Adipose tissue (tissue), 3 donors: ENCODE measurements around the gene ENTPD7. TPM values are rescaled to one million over a fixed set of nuclear protein-coding genes. Genes with fewer than 3 reads are reported as not detected.

ENCODE experiments used
- H3K27ac ChIP-seq: one replicate; pipeline ENCODE4 v1.5.1; 2013; ENCODE audit warnings: low read depth, low read length
- WGBS, 3 donors: extraction: QIAGEN DNeasy Blood & Tissue Kit; methylation state at CpG; one replicate each; pipeline ENCODE4 v1.1.7; 2013; 5-methylcytosine and 5-hydroxymethylcytosine counted together
- polyA plus RNA-seq, 3 donors: library from polyadenylated mRNA; stranded (reverse); fragments of 200-250 nt; gene quantifications; one replicate each; pipeline ENCODE4 v1.2.3, GENCODE V29; 2013
- donor health status: healthy with polysubstance abuse.
- donor health status: Bipolar disorder and iron deficiency.
- donor health status: healthy.

ENTPD7 gene
- polyA plus RNA-seq, 3 donors = 1.0 to 4.5 (median 2.6) TPM

GRCh38 chr10:99631496-99631895 is 27.8 kb upstream of the ENTPD7 start:
- H3K27ac ChIP-seq = no peak overlapping the region
- WGBS, 3 donors = 80 to 95% (median 94%) methylated on average over 3 of the region's 3 CpGs

DNA sequence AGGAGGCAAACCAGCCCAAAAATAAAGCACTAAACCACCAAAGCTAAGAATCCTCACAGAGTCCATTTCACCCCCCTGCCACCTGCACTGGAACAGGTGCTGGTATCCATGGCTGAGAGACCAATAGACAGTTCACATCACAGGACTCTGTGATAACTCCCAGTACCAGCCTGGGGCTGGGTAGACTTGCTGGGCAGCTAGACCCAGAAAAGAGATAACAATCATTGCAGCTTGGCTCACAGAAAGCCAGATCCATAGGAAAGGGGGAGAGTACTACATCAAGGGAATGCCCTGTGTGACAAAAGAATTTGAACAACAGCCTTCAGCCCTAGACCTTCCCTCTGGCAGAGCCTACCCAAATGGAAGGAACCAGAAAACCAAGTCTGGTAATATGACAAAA is 25.5 kb upstream of the ENTPD7 start:
- H3K27ac ChIP-seq = no peak overlapping the region

DNA sequence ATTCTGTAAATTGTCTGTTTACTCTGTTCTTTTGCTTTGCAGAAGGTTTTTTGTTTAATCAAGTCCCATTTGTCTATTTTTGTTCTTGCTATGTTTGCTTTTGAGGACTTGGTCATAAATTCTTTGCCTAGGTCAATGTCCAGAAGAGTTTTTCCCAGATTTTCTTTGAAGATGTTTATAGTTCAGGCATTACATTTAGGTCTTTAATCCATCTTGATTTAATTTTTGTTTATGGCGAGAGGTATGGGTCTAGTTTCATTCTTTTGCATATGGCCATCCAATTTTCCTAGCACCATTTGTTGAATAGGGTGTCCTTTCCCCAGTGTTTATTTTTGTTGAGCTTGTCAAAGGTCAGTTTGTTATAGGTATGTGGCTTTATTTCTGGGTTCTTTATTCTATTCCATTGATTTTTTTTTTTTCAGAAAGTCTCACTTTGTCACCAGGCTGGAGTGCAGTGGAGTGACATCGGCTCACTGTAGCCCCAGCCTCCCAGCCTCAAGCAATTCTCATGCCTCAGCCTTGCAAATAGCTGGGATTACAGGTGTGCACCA is 11.6 kb upstream of the ENTPD7 start:
- 92 to 96% (median 93%) methylated on average over 2 of the region's 2 CpGs for WGBS, 3 donors
- no peak overlapping the region for H3K27ac ChIP-seq

- H3K27ac ChIP-seq = no peak overlapping the region
- 0 to 91% (median 0%) methylated on average over 1 of the region's 1 CpG for WGBS, 3 donors
Observed at GRCh38 chr10:99648717-99649116, 10.6 kb upstream of the ENTPD7 start.

DNA sequence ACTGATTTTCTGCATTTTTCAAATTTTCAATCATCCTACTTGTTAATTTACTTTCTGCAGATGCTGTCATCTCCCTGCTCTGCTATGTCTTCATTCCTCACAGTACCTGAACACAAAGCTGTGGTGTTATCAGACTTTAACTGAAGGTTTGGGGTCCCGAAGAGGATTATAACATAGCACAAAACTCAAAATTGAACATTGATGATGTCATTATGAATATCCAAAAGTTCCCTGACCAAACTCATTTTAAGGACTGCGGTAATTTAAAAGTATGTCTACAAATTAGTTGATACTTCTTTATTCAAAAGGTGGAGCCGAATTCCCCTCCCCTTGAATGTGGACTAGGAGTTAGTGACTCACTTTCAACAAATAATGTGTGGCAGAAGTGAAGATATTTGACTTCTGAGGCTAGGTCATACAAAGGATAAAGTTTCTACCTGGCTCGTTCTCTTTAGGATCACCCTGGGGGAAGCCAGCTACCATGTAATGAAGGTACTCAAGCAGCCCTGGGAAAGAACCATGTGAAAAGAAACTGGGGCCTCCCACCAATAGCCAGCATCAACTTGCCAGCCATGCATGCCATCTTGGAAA is 6.4 kb upstream of the ENTPD7 start:
- 88 to 95% (median 90%) methylated on average over 4 of the region's 4 CpGs for WGBS, 3 donors
- no peak overlapping the region for H3K27ac ChIP-seq

DNA sequence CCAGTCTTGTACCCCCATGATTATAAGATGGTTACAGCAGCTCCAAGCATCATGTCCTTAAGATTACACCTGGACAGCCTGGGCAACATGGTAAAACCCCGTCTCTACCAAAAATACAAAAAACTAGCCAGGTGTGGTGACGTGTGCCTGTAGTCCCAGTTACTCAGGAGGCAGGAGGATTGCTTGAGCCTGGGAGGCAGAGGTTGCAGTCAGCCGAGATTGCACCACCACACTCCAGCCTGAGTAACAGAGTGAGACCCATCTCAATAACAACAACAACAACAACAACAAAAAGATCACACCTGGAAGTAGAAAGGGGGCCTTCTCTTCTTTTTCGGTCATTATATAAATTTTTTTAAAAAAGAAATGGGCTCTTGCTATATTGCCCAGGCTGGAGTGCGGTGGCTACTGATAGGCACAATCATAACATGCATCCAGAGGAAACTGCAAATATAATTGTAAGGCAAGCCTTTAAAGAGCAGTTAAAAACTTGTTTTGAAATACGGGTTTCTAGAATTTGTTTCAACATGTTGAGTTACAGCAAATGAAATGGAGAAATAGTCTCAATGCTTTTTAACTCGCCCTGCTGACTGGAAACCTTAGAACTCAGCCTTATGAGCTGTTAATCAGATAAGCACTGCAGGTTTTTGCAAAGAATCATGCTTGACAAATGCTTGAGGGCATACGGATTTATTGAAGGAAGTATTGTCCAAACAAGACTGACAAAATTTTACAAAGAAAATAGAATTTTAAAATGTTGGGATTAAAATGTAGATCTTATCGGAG is 4.7 kb upstream of the ENTPD7 start:
- 65 to 92% (median 76%) methylated on average over 9 of the region's 9 CpGs for WGBS, 3 donors
- no peak overlapping the region for H3K27ac ChIP-seq

DNA sequence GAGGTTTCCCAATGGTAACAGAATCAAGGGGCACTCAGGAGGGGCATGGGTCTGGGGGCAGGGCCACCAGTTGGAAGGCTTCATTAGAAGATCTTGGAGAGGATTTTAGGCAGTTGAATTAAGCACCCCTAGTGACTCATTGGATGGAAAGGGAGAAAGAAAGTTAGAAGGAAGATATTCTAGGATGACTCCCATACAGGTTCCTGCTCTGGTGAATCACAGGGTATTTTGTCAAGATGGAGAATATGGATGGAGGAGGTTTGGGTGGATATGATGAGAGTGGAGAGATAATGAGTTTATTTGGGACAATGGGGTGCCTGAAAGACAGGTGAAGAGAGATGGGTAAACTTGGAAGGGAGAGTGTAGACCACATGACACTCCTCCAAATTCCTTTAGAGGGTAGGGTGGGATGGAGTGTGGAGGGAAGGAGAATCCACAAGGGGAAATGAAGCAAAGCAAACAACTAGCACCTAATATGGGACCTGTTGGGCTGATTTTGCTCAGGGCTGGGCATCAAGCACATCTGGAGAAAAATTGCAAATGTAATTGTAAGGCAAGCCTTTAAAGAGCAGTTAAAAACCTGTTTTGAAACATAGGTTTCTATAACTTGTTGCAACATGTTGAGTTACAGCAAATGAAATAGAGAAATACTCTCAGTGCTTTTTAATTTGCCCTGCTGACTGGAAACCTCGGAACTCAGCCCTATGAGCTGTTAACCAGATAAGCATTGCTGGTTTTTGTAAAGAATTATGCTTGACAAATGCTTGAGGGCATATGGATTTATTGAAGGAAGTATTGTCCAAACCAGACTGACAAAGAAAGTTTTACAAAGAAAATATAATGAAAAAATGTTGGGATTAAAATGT is 2.9 kb upstream of the ENTPD7 start:
- H3K27ac ChIP-seq = no peak overlapping the region
- 0 to 65% (median 0%) methylated on average over 1 of the region's 1 CpG for WGBS, 3 donors

GRCh38 chr10:99658622-99659030 is 683 bp upstream of the ENTPD7 start:
- 1 to 11% (median 3%) methylated on average over 24 of the region's 24 CpGs for WGBS, 3 donors
- no peak overlapping the region for H3K27ac ChIP-seq

- 9 to 21% (median 20%) methylated on average over 10 of the region's 10 CpGs for WGBS, 3 donors
- H3K27ac ChIP-seq = no peak overlapping the region
Observed at GRCh38 chr10:99659868-99660366, 608 bp downstream of the ENTPD7 start.

DNA sequence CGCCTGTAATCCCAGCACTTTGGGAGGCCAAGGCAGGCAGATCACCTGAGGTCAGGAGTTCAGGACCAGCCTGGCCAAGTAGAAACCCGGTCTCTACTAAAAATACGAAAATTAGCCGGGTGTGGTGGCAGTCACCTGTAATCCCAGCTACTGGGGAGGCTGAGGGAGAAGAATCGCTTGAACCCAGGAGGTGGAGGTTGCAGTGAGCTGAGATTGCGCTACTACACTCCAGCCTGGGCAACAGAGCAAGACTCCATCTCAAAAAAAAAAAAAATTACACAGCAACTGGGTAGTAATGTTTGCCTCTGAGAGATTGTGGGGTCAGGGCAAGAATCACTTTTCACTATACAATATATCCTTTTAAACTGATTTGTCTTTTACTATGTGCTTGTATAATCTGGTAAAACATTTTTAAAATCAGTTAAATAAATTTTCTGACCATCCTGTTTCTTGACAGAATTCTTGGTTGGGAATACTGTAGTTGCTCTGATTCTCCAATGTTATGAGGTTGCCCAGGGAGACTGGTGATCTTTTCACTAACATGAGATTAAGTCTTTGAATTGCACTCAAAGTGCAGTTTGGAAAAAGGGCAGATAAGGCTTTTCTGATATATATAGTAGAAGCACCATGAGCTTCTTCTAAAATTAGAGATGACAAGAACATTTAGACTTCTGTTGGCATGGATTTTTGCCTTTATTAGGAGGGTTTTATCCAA is 1.5 kb downstream of the ENTPD7 start:
- WGBS, 3 donors = 66 to 96% (median 95%) methylated on average over 6 of the region's 6 CpGs
- no peak overlapping the region for H3K27ac ChIP-seq

GRCh38 chr10:99661377-99661763 is 2.1 kb downstream of the ENTPD7 start:
- H3K27ac ChIP-seq = no peak overlapping the region

DNA sequence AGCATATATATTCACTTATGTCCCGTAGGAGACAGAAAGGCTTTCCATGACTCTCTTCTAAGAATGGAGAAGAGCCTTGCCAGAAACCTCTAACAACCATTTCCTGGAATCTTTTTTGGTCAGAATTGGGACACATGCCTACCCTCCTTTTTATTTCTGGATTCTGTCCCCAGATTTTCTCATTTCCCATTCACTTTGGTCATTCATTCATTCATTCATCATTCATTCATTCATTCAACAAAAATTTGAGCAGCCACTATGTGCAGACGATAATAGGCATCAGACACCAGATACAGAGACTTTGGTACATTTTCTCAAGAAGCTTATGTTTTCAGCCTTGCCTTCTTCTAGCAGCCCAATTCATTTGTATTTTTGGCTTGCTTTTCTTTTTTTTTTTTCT is 6.0 kb downstream of the ENTPD7 start:
- WGBS, 3 donors = 93 to 98% (median 97%) methylated on average over 2 of the region's 2 CpGs
- H3K27ac ChIP-seq = no peak overlapping the region

More at GRCh38 chr10:99661377-99661763, 2.1 kb downstream of the ENTPD7 start:
- 40 to 69% (median 59%) methylated on average over 6 of the region's 6 CpGs for WGBS, 3 donors

GRCh38 chr10:99667108-99667751 is 7.9 kb downstream of the ENTPD7 start:
- WGBS, 3 donors = 43 to 88% (median 85%) methylated on average over 4 of the region's 4 CpGs
- no peak overlapping the region for H3K27ac ChIP-seq

DNA sequence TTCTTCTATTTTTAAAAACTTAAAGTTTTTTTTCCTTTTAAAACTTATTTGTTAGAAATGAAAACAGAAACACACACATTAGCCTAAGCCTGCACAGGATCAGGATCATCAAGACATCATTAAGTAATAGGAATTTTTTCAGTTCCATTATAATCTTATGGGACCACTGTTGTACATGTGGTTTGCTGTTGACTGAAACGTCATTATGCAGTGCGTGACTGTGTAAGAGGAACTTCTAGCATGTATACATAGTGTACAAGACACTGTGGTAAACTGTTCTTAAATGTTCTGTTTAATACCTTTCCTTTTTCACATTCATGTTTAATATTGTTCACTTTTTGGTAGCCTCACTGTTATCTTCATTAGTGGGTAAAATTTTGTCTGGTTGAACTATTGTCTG is 12.1 kb downstream of the ENTPD7 start:
- WGBS, 3 donors = 67 to 86% (median 81%) methylated on average over 2 of the region's 2 CpGs
- H3K27ac ChIP-seq = no peak overlapping the region

DNA sequence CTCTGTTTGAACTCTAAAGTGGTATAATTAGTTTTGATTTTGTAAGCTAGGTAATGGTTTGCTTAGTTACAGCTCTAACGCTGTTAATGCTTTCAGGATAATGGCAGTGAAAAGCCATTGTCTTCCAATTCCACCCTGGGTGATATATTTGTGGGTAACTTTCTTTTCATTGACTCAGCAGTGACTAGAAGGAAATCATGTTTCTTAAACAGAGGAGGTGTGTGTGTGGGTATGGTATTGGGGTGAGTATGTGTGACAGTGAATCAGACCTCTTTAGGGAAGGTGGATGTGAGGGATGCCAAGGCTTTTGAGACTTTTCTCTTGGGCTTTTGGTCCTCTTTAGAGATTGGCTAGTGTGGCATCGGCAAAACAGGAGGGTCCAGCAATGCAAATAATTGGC is 13.6 kb downstream of the ENTPD7 start:
- H3K27ac ChIP-seq = no peak overlapping the region
- WGBS, 3 donors = 96 to 97% (median 97%) methylated on average over 2 of the region's 2 CpGs

GRCh38 chr10:99673492-99673891 is 14.2 kb downstream of the ENTPD7 start:
- no peak overlapping the region for H3K27ac ChIP-seq
- 45 to 55% (median 50%) methylated on average over 2 of the region's 2 CpGs for WGBS, 3 donors

DNA sequence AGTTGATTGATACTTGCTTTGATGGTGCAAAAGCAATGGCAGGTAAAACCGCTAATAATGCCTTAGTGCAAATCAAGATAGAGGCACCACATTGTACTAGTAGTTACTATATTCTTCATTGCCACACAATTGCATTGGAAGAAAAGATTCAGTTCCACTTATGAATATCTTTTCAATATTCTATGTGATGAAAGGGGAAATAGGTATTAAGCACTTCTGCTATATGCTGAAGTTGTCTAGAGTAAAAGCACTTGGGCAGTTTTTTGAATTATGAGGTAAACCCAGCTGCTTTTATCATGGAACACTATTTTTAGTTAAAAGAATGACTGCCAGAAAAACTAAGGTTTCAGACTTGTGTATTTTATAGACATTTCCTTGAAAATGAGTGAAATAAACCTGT is 15.5 kb downstream of the ENTPD7 start:
- 76 to 83% (median 82%) methylated on average over 1 of the region's 1 CpG for WGBS, 3 donors
- H3K27ac ChIP-seq = no peak overlapping the region

- no peak overlapping the region for H3K27ac ChIP-seq
Observed at GRCh38 chr10:99676426-99676825, 17.1 kb downstream of the ENTPD7 start.
